NCI-H1436 treated with DMSO at 0.1 percent for 48 hours (cell line): ENCODE measurements around the gene WSCD1.

ENCODE experiments used
- DNase-seq: peaks from one replicate; lab custom pipeline; 2025; lab: John Stamatoyannopoulos, UW

Gene WSCD1

GRCh38 chr17:6160911-6161855 lies 91.0 kb downstream of the WSCD1 start:
- no peak for DNase-seq

- no peak for DNase-seq
Observed at GRCh38 chr17:6162216-6162615, 92.0 kb downstream of the WSCD1 start.

GRCh38 chr17:6162892-6163291 lies 92.7 kb downstream of the WSCD1 start:
- no peak for DNase-seq

- no peak for DNase-seq
Observed at GRCh38 chr17:6163612-6164333, 93.6 kb downstream of the WSCD1 start.

- DNase-seq: no peak
Observed at GRCh38 chr17:6164996-6165395, 94.8 kb downstream of the WSCD1 start.

- DNase-seq: no peak
Observed at GRCh38 chr17:6165806-6166205, 95.6 kb downstream of the WSCD1 start.

GRCh38 chr17:6166492-6167179 lies 96.5 kb downstream of the WSCD1 start:
- no peak for DNase-seq

GRCh38 chr17:6168296-6168695 lies 98.1 kb downstream of the WSCD1 start:
- no peak for DNase-seq

GRCh38 chr17:6170349-6170748 lies 100.2 kb downstream of the WSCD1 start:
- no peak for DNase-seq

- DNase-seq: no peak
Observed at GRCh38 chr17:6172642-6173330, 102.6 kb downstream of the WSCD1 start.

GRCh38 chr17:6173653-6174052 lies 103.5 kb downstream of the WSCD1 start:
- DNase-seq: no peak
